Fibroblast of peridontal ligament (primary cell): ENCODE measurements around the gene LRRC8B.
"Not testable (repeated sequence)": the region's sequence is repeated elsewhere in the genome, so short reads cannot be mapped to it uniquely, and the experiment has no call there.

Experiments
- DNase-seq: peaks from one replicate; pipeline ENCODE4 v3.0.0-alpha.2; 2010; ENCODE audit errors: extremely low read depth

LRRC8B gene

GRCh38 chr1:89524369-89525168 is at the start of gene LRRC8B:
Gene LRRC8B (plus strand): TSS chr1:89524829. CDS start chr1:89582651, 57,822 bp downstream.
- DNase-seq: peak; percentile 58

DNA sequence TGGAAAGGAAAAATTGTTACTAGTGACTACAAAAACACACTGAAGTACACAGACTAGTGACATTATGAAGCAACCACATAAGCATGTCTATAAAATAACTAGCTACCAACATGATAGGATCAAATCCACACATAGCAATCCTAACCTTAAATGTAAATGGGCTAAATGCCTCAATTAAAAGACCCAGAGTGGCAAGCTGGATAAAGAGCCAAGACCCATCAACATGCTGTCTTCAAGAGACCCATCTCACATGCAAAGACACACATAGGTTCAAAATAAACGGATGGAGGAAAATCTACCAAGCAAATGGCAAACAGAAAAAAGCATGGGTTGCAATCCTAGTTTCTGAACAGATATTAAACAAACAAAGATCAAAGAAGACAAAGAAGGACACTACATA is 49.4 kb upstream of the LRRC8B start:
- DNase-seq: no peak

DNA sequence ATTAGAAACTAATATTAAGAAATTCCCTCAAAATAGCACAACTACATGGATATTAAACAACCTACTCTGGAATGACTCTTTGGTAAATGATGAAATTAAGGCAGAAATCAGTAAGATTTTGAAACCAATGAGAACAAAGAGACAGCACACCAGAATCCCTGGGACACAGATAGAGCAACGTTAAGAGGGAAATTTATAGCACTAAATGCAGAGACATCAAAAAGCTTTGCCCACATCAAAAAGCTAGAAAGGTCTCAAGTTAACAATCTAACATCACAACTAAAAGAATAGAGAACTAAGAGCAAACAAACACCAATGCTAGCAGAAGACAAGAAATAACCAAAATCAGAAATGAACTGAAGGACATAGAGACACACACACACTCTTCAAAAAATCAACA is 48.6 kb upstream of the LRRC8B start:
- DNase-seq: no peak

- DNase-seq: peak; percentile 88
These were observed 41.4 kb upstream of the LRRC8B start for GRCh38 chr1:89483010-89483756.

DNA sequence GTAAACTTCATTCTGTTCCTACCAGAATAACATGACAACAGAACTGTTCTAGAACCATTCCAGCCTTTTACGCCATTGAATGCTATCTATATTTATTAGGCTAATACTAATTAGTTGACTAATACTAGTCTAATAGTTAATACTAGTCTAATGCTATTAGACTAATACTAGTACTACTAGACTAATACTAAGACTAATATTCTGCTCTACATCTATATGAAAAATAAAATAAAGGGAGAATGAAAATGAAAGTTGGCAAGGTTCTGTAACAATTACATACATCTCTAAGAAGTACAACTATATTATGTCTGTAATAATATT is 40.9 kb upstream of the LRRC8B start:
- no peak for DNase-seq

GRCh38 chr1:89484092-89485038 is 40.3 kb upstream of the LRRC8B start:
- no peak for DNase-seq

DNA sequence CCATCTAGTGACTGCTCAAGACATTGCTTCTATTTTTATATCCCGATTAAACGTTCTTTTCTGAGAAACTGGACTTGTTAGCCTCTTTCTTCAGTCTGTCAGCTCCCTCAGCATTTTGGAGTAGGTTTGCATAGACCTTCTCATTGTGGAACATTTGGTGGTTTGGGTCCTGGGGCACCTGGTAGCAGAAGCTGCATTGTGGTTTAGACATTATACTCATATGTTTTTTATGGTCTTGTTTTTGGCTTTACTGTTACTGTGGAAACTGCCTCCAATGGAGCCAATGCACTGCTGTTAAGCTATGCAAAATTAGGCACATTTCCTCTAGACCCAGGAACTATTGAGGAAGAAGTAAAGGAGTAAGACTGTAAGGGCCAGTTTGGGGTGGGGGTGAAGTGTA is 36.7 kb upstream of the LRRC8B start:
- DNase-seq: no peak

GRCh38 chr1:89489047-89489729 is 35.4 kb upstream of the LRRC8B start:
- DNase-seq: peak; percentile 21

GRCh38 chr1:89490389-89490788 is 34.2 kb upstream of the LRRC8B start:
- no peak for DNase-seq

- DNase-seq: no peak
These were observed 25.3 kb upstream of the LRRC8B start for GRCh38 chr1:89499320-89499719.

DNA sequence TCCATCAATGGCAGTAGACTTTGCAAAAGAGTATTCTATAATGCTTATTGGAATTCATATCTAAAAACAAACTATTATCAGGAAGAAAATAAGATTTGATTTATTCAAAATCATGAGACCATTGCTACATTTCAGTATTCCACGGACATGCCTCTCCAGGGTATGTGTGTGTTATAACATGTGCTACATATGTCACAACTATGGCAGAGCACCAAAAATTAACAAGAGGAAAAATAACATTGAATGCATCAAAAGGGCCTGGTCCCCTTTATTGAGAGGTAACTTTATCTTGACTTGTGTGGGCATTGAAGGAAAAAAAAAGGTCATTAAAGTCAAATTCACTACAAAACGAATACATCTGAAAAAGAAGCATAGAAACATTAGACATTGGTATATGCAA is 22.6 kb upstream of the LRRC8B start:
- no peak for DNase-seq

DNA sequence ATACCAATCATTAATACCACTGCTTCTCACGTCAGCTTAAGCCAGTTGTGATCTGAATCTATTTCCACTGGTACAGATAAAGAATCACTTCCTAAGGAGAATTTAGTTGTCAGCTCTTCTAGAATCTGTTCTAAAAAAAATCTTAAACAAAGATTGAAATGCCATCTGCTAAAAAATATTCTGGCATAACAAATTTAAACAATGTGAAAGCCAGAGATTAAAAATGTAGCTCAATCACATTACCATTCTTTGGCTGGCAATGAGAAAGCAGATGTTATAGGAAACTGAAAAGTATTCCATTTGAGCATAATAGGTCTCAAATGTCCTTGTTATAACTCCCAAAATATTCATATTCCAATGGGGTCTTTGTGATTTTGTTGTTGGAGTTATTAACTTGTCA is 21.7 kb upstream of the LRRC8B start:
- no peak for DNase-seq

DNA sequence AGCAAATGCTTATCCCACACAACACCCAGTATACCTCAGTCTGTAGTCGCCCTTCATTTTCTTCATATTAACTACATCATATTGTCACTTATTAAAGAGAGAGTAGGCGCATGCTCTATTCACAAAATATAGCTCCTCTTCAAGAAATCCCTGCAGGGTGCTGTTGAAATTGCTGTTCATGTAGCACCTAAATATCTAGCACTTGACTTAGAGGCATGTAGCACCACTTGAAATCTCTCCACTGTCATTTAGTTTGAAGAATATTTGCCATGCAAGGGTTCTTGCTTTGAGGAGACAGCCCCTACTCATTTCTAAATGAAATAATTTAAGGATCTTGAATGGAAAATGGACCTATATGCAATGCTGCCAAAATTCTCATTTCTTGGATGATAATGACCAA is 20.9 kb upstream of the LRRC8B start:
- no peak for DNase-seq

DNA sequence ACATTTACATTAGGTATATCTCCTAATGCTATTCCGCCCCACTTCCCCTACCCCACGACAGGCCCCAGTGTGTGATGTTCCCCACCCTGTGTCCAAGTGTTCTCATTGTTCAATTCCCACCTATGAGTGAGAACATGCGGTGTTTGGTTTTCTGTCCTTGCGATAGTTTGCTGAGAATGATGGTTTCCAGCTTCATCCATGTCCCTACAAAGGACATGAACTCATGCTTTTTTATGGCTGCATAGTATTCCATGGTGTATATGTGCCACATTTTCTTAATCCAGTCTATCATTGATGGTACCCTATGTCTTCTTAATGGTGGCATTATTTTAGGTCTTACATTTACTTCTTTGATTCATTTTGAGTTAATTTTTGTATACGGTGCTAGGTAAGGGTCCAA is 14.6 kb upstream of the LRRC8B start:
- DNase-seq: not testable (repeated sequence)

- no peak for DNase-seq
These were observed 11.5 kb upstream of the LRRC8B start for GRCh38 chr1:89512996-89513720.

GRCh38 chr1:89516055-89516454 is 8.6 kb upstream of the LRRC8B start:
- DNase-seq: no peak

GRCh38 chr1:89518221-89518631 is 6.4 kb upstream of the LRRC8B start:
- DNase-seq: no peak

DNA sequence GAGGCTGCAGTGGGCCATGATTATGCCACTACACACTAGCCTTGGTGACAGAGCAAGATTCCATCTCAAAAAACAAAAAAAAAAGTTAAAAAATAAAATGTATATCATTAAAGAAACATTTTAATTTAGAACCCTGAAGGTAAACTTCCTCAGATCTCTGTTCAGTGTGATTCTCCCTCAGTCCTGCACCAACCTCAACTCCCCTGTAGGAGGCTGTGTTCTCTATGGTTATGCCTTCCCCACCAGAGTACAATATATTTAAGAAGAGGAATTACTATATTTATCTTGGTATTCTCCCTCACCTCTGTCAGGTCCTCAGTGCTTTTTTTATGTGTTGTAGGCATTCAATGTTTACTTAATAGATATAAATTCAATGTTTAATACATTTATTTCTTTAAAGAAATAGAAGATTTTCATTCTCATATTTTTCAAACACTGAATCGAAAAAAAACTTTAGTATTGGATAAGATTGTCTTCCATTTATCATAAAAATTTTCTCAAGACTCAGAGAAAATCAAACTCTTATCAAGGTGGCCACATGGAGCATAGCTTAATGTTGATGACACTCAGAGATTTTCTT is 4.8 kb upstream of the LRRC8B start:
- peak; percentile 41 for DNase-seq

GRCh38 chr1:89521977-89522376 is 2.7 kb upstream of the LRRC8B start:
- DNase-seq: not testable (repeated sequence)

- peak; percentile 21 for DNase-seq
These were observed 859 bp upstream of the LRRC8B start for GRCh38 chr1:89523572-89524368.
